DMS79 treated with DMSO at 0.1 percent for 48 hours (cell line): ENCODE measurements around the gene SCARB1.
A peak's percentile ranks its signal among the peaks of the same experiment; 100 is the strongest.

ENCODE experiments used
- DNase-seq: peaks from one replicate; lab custom pipeline; 2025; lab: John Stamatoyannopoulos, UW

SCARB1 gene

GRCh38 chr12:124730455-124730932 lies 133.2 kb downstream of the SCARB1 start:
- DNase-seq: peak; percentile 92

GRCh38 chr12:124727922-124728321 lies 135.7 kb downstream of the SCARB1 start:
- DNase-seq: no peak

- DNase-seq: no peak
Observed at GRCh38 chr12:124727264-124727800, 136.3 kb downstream of the SCARB1 start.
